Uterus (tissue), 2 donors: ENCODE measurements around the gene TJP3.

Source experiments
- CTCF ChIP-seq, 4 experiments: fragments of 200-600 bp in 2 of 4; fragments of 450-650 bp in 2 of 4; sonication (generic) in 2 of 4; IDR thresholded peaks; one replicate each; pipeline ENCODE4 v1.5.1; 2016 to 2019; ENCODE audit warnings: antibody characterized with exemption in 4 of 4, mild to moderate bottlenecking in 2 of 4, moderate library complexity in 1 of 4
- POLR2A ChIP-seq, 2 donors: fragments of 450-650 bp; IDR thresholded peaks; one replicate each; pipeline ENCODE4 v1.6.1; 2016; ENCODE audit warnings: antibody characterized with exemption in 2 of 2, mild to moderate bottlenecking in 1 of 2, moderate library complexity in 1 of 2

- TF ChIP-seq CTCF (IDR thresholded peaks at IDR 0.05) = no peak
- no peak for TF ChIP-seq POLR2A (IDR thresholded peaks at IDR 0.05)
Measured at GRCh38 chr19:3725121-3725520, 16.9 kb downstream of the TJP3 start.
